ENCODE measurements around the gene JAZF1.

JAZF1 gene

DNA sequence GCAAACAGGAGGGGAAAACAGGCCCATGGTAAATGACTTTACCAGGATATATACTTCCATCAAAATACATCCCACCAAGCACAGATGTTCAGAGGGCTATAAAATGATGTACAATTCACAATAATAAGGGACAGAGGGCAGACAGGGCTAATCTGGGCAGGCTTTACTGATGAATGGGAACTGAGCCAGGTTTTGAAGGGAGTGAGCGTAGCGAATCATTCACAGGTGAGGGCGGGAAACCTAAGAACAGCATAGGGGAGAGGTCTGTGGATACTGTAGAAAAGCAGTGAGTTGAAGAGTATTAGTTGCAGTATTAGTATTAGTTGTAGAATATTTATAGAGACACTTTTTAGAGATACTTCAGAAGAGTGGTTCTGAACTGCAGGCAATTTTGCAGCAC lies 180.8 kb downstream of the JAZF1 start:
- no peak for DNase-seq

DNA sequence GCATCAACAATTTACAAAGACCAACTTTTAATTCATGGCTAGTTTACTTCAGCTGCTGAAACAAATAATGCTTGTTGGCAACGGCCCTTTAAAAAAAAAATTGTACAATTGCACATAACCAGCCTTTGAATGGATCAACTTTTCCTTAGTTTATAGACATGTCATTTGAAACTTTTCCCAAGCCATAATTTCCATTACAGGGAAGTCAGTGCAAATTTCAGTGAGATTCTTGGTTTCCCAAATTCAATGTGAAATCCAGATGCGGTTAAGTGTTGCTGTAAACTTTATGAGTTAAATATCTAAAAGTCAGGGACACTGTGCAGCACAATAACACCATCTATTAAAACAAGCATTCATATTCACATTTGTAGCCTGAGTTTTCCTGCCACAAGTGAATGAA lies 182.2 kb downstream of the JAZF1 start:
- no peak for DNase-seq

DNA sequence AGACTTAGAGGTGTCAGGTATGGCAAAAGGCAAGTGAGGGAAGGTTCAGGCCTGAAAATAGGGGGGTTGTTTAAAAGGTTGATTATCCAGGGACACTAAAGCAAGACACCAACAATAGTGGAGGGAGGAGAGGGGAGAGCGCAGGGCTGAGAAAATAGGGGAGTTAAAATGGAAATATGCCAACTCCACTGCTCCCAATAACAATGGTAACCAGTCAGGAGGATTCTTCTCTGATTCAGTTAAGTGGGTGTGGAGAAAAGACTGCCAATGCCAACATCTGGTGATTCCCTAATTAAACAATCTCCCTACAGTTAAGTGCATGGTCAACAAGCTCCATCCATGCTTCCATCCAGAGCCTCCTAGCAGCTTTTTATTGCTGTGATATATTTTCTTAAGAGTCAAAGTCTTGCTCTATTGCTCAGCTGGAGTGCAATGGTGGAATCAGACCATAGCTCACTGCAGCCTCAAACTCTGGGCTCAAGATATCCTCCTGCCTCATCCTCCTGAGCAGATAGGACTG lies 183.3 kb downstream of the JAZF1 start:
- DNase-seq: no peak

- DNase-seq: no peak
These were observed 184.5 kb downstream of the JAZF1 start for GRCh38 chr7:27996141-27996540.

DNA sequence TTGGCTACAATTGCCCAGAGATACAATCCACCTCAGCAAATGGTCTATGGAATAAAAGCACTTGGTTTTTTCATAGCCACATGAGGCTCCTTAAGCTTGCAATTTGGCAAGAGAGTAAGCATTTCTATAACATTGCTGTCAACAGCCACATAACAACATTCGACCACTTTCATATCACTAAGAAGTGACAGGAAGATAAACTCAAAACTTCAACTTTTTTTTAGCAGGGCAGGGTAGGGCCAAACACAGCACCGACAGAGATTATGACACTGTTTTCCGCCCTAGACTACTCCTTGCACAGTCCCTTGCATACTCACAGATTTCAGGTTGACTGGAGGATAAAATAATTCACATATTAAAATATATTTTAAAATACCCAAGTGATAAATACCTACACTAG lies 185.4 kb downstream of the JAZF1 start:
- DNase-seq: no peak

DNA sequence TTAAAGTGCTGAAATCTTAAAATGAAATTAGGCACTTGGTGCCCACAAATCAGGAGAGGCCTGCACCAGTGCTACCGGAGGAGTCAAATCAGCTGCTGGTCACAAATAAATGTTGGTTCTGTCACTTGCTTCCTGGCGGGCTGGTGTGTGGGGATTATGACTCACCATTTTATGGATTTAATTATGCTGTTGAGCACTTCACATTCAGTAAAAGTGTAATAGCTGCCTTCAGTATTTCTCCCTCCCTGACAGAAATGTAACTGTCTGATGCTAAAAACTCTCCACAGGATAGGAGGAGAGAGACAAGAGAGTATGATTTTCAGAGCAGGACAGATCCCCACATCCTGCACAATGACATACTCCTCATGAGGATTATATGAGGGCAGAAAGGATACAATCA lies 186.0 kb downstream of the JAZF1 start:
- DNase-seq: no peak

GRCh38 chr7:27992755-27993493 lies 187.7 kb downstream of the JAZF1 start:
- no peak for DNase-seq

DNA sequence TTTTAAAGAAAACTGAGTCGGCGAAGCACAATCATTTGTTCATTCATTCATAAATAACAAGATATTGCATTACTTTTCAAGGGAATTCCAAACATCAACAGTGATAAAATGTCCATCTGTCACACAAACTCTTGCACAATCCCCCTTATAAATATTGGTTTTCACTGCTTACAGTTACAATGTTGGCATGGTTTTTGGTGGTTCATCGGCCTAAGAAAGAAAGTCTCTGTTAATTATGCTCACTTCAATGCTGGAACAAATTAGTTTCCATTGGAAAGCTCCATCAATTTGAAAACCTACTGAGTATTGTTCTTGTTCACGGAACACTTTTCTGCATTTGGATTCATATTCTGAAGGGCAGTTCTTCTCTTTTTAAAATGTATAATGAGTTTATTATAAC lies 188.5 kb downstream of the JAZF1 start:
- no peak for DNase-seq

GRCh38 chr7:27991006-27991528 lies 189.5 kb downstream of the JAZF1 start:
- DNase-seq: no peak

GRCh38 chr7:27976531-27976930 lies 204.1 kb downstream of the JAZF1 start:
- DNase-seq: no peak

DNA sequence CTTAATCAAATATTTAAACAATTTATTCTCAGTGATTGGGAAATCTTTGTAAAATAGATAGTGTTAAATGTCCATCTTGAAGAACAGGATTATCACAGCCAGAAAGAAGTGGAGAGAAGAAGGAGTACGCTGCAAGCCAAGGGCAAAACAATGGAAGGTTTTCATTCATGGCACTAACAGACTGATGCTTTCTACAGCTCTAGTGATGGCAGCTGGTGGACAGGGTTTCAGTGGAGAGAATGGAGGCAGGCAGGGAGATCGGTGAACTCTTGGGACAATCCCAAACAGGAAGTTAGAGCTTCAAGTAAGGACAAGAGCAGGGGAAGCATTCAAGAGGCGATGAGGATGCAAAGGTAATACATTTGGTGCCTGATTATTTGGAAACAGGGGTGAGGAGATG lies 207.0 kb downstream of the JAZF1 start:
- DNase-seq: no peak

GRCh38 chr7:27972276-27972675 lies 208.3 kb downstream of the JAZF1 start:
- DNase-seq: no peak

- DNase-seq: no peak
These were observed 209.3 kb downstream of the JAZF1 start for GRCh38 chr7:27971171-27971812.

DNA sequence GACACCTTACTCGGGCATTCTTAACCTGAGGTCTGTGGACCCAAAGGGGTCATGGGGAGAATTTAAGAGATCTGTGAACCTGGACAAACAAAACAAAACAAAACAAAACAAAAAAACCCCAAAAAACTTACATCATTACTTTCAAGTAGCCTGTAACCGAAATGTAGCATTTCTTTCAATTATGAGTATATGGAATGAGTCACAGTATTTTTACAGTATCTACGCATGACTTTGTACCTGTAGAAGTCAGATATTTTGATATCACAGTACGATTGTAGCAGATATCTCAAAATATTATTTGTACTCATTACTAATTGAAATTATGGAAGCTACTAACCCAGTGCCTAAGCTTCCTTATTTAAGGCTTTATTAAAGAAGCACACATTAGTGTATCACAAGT lies 210.2 kb downstream of the JAZF1 start:
- no peak for DNase-seq

- no peak for DNase-seq
These were observed 211.2 kb downstream of the JAZF1 start for GRCh38 chr7:27969346-27969745.

- DNase-seq: no peak
These were observed 213.0 kb downstream of the JAZF1 start for GRCh38 chr7:27967639-27968038.

GRCh38 chr7:27966219-27966780 lies 214.3 kb downstream of the JAZF1 start:
- DNase-seq: no peak

DNA sequence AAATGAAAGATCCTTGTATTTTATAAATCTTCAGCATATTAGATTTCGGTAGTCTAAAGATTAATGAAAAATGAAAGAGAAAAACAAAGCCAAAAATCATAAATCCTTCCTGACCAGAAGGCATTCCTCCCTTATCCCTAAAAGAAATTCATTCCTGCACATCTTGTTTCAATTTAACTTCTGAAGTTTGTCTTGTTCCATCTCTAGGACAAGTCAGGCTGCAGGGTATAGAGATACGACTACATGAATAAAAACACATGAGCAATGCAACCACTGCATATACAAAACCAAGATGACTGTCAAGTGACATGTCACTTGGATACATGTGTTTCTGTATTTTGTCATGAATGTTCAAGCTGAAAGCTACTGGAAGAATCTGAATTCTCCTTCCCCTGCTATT lies 214.9 kb downstream of the JAZF1 start:
- DNase-seq: no peak

DNA sequence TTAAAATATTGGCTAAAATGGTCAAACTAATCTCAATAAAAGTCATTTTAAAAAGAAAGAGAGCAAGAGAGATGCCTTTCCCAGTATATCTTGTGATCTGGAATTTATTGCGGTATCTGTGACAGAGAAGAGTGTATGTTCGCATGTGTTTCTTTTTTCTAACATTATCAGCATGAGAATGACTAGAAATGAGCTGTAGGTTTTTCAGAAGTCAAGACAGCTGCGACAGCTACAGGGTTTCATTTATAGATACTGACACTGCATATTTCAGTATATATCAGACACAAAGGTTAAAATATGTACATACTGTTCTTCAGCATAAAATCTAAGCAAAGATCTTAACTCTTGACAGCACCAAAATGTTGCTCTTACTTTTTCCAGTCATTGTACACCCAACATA lies 215.8 kb downstream of the JAZF1 start:
- no peak for DNase-seq

DNA sequence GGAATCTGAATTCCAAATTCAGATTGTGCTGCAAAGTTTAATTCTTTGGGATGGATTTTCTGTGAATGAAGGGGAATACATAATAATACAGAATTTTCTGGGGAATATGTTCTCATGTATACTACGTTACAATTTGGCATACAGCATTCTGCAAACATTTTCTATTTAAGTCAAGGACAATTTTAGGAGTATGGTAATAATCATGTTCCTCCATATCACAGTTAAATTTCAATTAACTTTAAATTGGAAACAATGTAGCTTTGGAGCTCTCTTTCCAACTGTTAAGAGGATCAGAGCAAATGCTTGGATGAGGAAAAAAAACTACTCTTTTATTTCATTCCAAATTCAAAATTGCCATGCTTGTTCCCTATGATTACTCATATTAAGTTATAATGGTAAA lies 217.5 kb downstream of the JAZF1 start:
- no peak for DNase-seq

GRCh38 chr7:27962273-27962672 lies 218.3 kb downstream of the JAZF1 start:
- no peak for DNase-seq

DNA sequence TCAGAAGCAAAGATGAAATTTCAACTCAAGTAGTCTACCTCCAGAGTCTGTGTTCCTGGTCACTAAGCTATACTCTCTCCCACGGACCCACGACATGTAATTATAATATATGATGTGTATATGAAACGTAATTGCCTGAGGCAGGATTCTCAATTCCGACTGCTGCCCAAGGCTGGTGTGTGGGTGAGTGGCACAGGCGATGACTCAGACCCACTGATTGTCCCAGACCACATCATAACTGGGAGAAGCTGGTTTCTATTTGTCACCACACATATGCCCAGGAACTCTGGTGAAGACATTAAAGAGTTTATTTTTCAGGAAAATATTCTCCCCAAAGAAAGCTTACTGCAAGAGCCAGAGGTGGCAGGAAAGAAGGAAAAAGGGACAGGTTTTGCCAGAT lies 219.3 kb downstream of the JAZF1 start:
- no peak for DNase-seq

GRCh38 chr7:27960415-27960814 lies 220.2 kb downstream of the JAZF1 start:
- no peak for DNase-seq

DNA sequence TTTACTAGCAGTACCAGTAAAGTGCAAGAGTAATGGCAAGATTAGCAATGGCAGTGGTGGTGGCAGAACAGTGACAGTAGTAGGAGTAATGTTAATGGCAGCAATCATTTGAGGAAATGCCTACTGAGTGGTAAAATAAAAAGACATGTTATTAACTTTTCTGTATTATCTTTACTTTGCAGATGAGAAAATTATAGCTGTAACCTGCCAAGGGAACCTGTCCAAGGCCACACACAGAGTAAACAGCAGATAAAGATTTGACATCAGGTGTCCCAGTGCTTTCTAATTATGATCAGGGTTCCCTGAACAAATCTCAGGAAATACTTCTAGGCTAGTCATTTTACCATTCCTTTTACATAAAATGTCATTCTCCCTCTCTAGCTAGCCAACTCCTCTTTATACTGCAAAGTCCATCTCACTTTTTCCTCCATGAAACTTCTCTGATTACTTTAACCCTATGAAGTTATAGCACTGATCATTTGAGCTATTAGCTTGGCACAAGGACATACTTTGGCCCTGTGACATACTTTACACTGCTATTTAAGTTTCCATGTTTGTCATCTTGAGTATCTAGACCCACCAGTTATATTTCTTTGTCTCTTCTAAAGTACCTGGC lies 221.6 kb downstream of the JAZF1 start:
- no peak for DNase-seq

Data from GOT3 (cell line).